ENCODE data around the gene CENPN. TPM values are rescaled to one million over a fixed set of nuclear protein-coding genes. Genes with fewer than 3 reads are reported as not detected.

The CENPN gene
- total and polyA plus RNA-seq, 2 of the 8 experiments (the other 6 are each of a cell fraction or from before 2014, with no cell fraction given) = 32.8 to 67.0 TPM

DNA sequence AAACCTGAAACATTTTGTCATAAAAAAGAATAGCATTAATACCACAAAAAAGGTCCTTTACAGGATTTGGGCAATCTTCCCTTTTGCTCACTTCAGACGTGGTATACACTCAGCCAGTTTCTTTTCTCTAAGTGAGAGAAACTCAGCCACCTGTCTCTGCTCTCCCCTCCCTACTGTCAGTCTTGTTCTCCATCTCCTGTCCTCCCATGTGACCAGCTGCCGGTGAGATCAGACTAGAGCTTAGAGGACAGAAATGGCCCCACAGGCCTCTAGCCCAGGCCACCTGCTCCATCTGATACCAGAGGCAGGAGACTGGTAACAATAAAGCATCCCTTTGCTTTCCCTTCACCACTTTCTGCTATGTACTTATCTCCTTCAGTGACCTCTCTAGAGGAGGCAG, 35.2 kb upstream of the CENPN start (continued):
- TF ChIP-seq KDM4A (IDR thresholded peaks at IDR 0.05; ENCODE audit: low read depth, low read length, severe bottlenecking) (no peak), GABPA (IDR thresholded peaks at IDR 0.05; ENCODE audit: borderline replicate concordance, insufficient read depth, low read length) (no peak), SAP30 (IDR thresholded peaks at IDR 0.05; ENCODE audit: insufficient read depth, insufficient replicate concordance, low read length) (no peak), SP2 (IDR thresholded peaks at IDR 0.05; ENCODE audit: low read length) (no peak), TCF12 (IDR thresholded peaks at IDR 0.05; ENCODE audit: low read depth, low read length) (no peak), KDM5A (IDR thresholded peaks at IDR 0.05; ENCODE audit: low read length) (no peak)
- TF ChIP-seq, protein P1, sequence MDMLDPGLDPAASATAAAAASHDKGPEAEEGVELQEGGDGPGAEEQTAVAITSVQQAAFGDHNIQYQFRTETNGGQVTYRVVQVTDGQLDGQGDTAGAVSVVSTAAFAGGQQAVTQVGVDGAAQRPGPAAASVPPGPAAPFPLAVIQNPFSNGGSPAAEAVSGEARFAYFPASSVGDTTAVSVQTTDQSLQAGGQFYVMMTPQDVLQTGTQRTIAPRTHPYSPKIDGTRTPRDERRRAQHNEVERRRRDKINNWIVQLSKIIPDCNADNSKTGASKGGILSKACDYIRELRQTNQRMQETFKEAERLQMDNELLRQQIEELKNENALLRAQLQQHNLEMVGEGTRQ (IDR thresholded peaks at IDR 0.05; ENCODE audit: low read length) = no peak
